Measurements from ENCODE around the gene ERCC5. TPM values are rescaled to one million over a fixed set of nuclear protein-coding genes. Genes with fewer than 3 reads are reported as not detected.

The ERCC5 gene
- total and polyA plus RNA-seq, 12 donors: 18.1 to 59.5 (median 33.4) TPM

DNA sequence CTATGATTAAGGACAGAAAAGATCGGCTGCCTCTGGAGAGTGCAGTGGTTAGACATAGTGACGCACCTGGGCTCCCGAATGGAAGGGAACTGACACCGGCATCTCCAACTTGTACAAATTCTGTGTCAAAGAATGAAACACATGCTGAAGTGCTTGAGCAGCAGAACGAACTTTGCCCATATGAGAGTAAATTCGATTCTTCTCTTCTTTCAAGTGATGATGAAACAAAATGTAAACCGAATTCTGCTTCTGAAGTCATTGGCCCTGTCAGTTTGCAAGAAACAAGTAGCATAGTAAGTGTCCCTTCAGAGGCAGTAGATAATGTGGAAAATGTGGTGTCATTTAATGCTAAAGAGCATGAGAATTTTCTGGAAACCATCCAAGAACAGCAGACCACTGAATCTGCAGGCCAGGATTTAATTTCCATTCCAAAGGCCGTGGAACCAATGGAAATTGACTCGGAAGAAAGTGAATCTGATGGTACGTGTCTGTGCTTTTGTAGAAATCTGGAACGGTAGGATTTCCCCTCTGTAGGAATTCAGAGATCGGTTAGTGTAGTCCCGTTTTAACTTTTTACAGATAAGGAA, 16.9 kb downstream of the ERCC5 start:
- ATAC-seq (no peak), DNase-seq (no peak)
- H3K36me3 ChIP-seq: peaks cover 7 to 99% (median 65%) of the 10 kb centered on the region in 9 donors
- TF ChIP-seq, protein P1, sequence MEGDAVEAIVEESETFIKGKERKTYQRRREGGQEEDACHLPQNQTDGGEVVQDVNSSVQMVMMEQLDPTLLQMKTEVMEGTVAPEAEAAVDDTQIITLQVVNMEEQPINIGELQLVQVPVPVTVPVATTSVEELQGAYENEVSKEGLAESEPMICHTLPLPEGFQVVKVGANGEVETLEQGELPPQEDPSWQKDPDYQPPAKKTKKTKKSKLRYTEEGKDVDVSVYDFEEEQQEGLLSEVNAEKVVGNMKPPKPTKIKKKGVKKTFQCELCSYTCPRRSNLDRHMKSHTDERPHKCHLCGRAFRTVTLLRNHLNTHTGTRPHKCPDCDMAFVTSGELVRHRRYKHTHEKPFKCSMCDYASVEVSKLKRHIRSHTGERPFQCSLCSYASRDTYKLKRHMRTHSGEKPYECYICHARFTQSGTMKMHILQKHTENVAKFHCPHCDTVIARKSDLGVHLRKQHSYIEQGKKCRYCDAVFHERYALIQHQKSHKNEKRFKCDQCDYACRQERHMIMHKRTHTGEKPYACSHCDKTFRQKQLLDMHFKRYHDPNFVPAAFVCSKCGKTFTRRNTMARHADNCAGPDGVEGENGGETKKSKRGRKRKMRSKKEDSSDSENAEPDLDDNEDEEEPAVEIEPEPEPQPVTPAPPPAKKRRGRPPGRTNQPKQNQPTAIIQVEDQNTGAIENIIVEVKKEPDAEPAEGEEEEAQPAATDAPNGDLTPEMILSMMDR (IDR thresholded peaks at IDR 0.05): no peak
- intact Hi-C loops (cut with DNase I): no loop called here
- H3K27ac ChIP-seq: no peak overlapping the region
- H3K27me3 ChIP-seq: no peaks in the 10 kb centered on the region
- 85% methylated on average over 13 of the region's 13 CpGs for WGBS, 2 donors
- peaks cover 0 to 12% (median 7%) of the 10 kb centered on the region in 9 donors for H3K4me1 ChIP-seq
- H3K4me3 ChIP-seq: no peak overlapping the region
- peaks cover 0 to 8% (median 0%) of the 10 kb centered on the region in 11 donors for H3K9me3 ChIP-seq

DNA sequence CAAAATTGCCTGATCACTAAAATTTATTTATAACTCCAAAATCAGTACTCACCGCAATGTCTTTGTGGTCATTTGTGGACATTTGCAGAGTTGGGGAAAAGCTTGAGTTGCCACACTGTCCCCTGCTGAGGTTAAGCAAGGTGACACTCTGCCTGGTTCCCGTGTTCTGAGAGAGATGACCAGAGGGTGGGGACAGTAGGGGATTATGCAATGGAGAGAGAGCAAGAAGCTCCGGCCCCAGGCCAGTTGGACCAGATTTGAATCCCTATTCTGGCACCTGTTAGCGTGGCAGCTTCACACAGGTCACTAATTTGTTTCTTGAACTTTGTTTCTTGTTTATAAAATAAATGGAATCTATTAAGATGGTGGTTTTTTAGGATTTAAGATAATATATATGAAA, 17.8 kb downstream of the ERCC5 start:
- TF ChIP-seq, protein P1 (IDR thresholded peaks at IDR 0.05): no peak
- peak in 7 of 8 donors; percentile 55 to 94 (median 87) for ATAC-seq
- Histone ChIP-seq H3K36me3 (peaks cover 7 to 99% (median 69%) of the 10 kb centered on the region in 9 donors), H3K9me3 (peaks cover 0 to 8% (median 0%) of the 10 kb centered on the region in 11 donors), H3K4me1 (peaks cover 0 to 12% (median 7%) of the 10 kb centered on the region in 9 donors), H3K27me3 (no peaks in the 10 kb centered on the region), H3K27ac (no peak overlapping the region), H3K4me3 (no peak overlapping the region)
- WGBS, 2 donors: 46 to 52% methylated on average over 4 of the region's 4 CpGs
- intact Hi-C loops (cut with DNase I): no loop called here
- peak; percentile 27 to 28 for DNase-seq

DNA sequence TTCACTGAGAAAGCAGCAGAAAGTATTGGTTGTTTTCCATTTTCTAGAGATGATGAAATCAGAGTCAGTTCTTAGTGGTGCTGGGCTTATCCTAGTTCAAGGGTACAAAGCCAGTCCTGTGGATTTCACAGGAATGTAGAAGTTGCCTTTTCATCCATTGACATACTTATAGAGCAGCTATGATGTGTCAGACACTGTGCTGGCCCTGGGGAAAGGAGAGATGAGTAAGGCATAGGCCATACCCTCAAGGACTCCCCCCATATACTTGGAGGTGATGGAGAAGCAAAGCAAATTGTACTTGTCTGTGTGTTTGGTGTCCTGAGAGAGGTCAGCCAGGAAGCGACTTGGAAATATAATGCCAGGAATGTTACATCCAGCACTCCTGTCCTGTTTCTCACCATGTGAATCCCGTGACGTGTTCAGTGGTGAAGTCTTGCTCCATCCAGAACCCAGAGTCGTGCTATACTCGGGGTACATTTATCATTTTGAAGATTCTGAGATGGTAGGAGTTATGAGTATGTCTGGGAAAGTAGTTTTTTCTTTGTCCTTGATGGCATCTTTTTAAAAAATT, 22.6 kb downstream of the ERCC5 start:
- ATAC-seq: no peak
- TF ChIP-seq, protein P1 (IDR thresholded peaks at IDR 0.05): no peak
- Histone ChIP-seq H3K4me3 (no peak overlapping the region), H3K27me3 (no peaks in the 10 kb centered on the region), H3K36me3 (peaks cover 3 to 96% (median 53%) of the 10 kb centered on the region in 9 donors), H3K27ac (no peak overlapping the region), H3K4me1 (peaks cover 0 to 27% (median 11%) of the 10 kb centered on the region in 9 donors), H3K9me3 (peaks cover 0 to 8% (median 0%) of the 10 kb centered on the region in 11 donors)
- no peak for DNase-seq
- intact Hi-C loops (cut with DNase I): no loop called here
- 82 to 85% methylated on average over 5 of the region's 5 CpGs for WGBS, 2 donors

DNA sequence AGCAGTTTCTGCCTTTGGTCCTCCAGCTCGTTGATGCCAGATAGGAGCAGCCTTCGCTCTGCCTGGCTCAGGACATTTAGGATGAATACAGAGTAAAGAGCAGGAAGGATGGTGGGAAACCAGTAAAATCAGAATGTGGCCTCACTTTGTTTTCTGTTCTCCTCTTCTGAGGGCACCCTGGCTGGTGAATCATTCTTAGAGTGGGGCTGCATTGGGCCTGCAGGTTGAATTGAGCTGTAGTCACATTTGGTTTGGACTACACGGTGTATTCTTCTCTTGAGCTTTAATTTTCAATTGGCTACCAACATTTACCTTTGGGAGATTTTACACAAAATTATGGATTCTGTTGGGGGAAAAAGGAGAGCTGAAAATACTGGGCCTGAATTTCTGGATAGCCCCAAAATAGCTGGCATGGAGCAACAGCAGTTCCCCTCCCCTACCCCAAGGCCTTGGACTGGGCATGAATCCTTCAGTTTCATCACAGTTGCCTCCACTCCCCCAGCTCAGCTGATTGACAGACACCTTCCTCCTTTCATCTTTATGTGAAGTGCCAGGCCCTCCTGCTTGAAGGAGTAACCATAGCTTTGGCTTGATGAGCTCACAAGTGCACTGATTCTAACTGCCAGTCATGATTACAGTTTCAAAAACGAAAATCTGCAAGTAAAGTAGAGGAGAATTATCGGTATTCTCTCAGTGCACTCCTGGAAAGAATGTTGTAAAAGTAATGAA, 24.3 kb downstream of the ERCC5 start:
- no peak overlapping the region for H3K4me3 ChIP-seq
- ATAC-seq (peak in 4 of 8 donors; percentile 10 to 31 (median 22)), DNase-seq (no peak)
- no peaks in the 10 kb centered on the region for H3K9me3 ChIP-seq
- WGBS, 2 donors: 49 to 57% methylated on average over 5 of the region's 5 CpGs
- H3K4me1 ChIP-seq: peaks cover 0 to 23% (median 9%) of the 10 kb centered on the region in 9 donors
- intact Hi-C loops (cut with DNase I): no loop called here
- no peaks in the 10 kb centered on the region for H3K27me3 ChIP-seq
- peak overlapping the region in 1 of 10 donors; percentile 20 for H3K27ac ChIP-seq
- TF ChIP-seq, protein P1 (IDR thresholded peaks at IDR 0.05): no peak
- peaks cover 0 to 98% (median 45%) of the 10 kb centered on the region in 9 donors for H3K36me3 ChIP-seq
